Measurements from ENCODE around the gene RAB19. TPM values are rescaled to one million over a fixed set of nuclear protein-coding genes. Genes with fewer than 3 reads are reported as not detected.

RAB19 gene
- total and polyA plus RNA-seq, 9 of the 15 experiments (the other 6 are each of a cell fraction or from before 2014, with no cell fraction given), result not detected

GRCh38 chr7:140391634-140392033 lies 12.2 kb upstream of the RAB19 start (continued):
- no peak for TF ChIP-seq HMGN3 (IDR thresholded peaks at IDR 0.05; ENCODE audit: borderline replicate concordance, extremely low read depth, insufficient read length, low read depth, low read length)
- no peak for TF ChIP-seq STAG1 (CRISPR knock-in tag; IDR thresholded peaks at IDR 0.05; ENCODE audit: borderline replicate concordance)
- TF ChIP-seq ZNF217 (CRISPR knock-in tag; IDR thresholded peaks at IDR 0.05), result no peak
- TF ChIP-seq TEAD1 (CRISPR knock-in tag; IDR thresholded peaks at IDR 0.05), result 0 out of 4 replicates have a peak, but pooled peaks of 1 of the 2 experiments have one; percentile 42
- no peak; the same call in 1 of the 2 replicates for TF ChIP-seq GABPB1 (CRISPR knock-in tag; IDR thresholded peaks at IDR 0.05)
- TF ChIP-seq TAF15 (IDR thresholded peaks at IDR 0.05; ENCODE audit: low read depth, low read length), result no peak
- TF ChIP-seq CHD2 (IDR thresholded peaks at IDR 0.05; ENCODE audit: low read depth, low read length), result no peak
- no peak for TF ChIP-seq ZNF274 (IDR thresholded peaks at IDR 0.05; ENCODE audit: borderline replicate concordance, low read depth, low read length)
- TF ChIP-seq, protein P1, sequence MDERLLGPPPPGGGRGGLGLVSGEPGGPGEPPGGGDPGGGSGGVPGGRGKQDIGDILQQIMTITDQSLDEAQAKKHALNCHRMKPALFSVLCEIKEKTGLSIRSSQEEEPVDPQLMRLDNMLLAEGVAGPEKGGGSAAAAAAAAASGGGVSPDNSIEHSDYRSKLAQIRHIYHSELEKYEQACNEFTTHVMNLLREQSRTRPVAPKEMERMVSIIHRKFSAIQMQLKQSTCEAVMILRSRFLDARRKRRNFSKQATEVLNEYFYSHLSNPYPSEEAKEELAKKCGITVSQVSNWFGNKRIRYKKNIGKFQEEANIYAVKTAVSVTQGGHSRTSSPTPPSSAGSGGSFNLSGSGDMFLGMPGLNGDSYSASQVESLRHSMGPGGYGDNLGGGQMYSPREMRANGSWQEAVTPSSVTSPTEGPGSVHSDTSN (CRISPR knock-in tag; IDR thresholded peaks at IDR 0.05; ENCODE audit: low read depth), result no peak
- TF ChIP-seq, protein P1 (tag; conservative IDR thresholded peaks at IDR 0.05; ENCODE audit: low read depth), result no peak
- no peak for TF ChIP-seq KDM2B (CRISPR knock-in tag; IDR thresholded peaks at IDR 0.05)
- TF ChIP-seq ARNT (IDR thresholded peaks at IDR 0.05), result peak; percentile 78 to 80
- TF ChIP-seq, protein P2, sequence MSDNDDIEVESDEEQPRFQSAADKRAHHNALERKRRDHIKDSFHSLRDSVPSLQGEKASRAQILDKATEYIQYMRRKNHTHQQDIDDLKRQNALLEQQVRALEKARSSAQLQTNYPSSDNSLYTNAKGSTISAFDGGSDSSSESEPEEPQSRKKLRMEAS (CRISPR knock-in tag; IDR thresholded peaks at IDR 0.05), result no peak
- TF ChIP-seq U2AF2 (optimal IDR thresholded peaks at IDR 0.05; ENCODE audit: low read depth, low read length), result no peak
- TF ChIP-seq BMI1 (IDR thresholded peaks at IDR 0.05; ENCODE audit: low read length), result no peak
- TF ChIP-seq MNT (conservative IDR thresholded peaks at IDR 0.05), result peak in 1 of 2 experiments; percentile 56; a peak in 1 of 4 replicates
- peak; percentile 43; the same call in 1 of the 2 replicates for TF ChIP-seq CREB1 (IDR thresholded peaks at IDR 0.05)
- TF ChIP-seq CREB1 (CRISPR knock-in tag; IDR thresholded peaks at IDR 0.05), result no peak
- TF ChIP-seq E2F4 (CRISPR knock-in tag; IDR thresholded peaks at IDR 0.05; ENCODE audit: low read depth), result no peak
- peak; percentile 64; the same call in 1 of the 2 replicates for TF ChIP-seq CBX5 (IDR thresholded peaks at IDR 0.05; ENCODE audit: borderline replicate concordance, low read depth)
- TF ChIP-seq NCOA2 (IDR thresholded peaks at IDR 0.05; ENCODE audit: partially characterized antibody in 2 of 2), result no peak
- no peak for TF ChIP-seq MEF2A (IDR thresholded peaks at IDR 0.05; ENCODE audit: control insufficient read depth, low read depth, low read length)
- peak; percentile 70; the same call in 1 of the 2 replicates for TF ChIP-seq EP300 (IDR thresholded peaks at IDR 0.05; ENCODE audit: low read length)
- TF ChIP-seq ZKSCAN3 (CRISPR knock-in tag; IDR thresholded peaks at IDR 0.05), result no peak
- no peak for TF ChIP-seq RFX7 (CRISPR knock-in tag; IDR thresholded peaks at IDR 0.05)
